Measurements from ENCODE around the gene CD300LG. TPM values are rescaled to one million over a fixed set of nuclear protein-coding genes. Genes with fewer than 3 reads are reported as not detected.

The CD300LG gene
- total and polyA plus RNA-seq, 2 donors (not counting 1 experiment from before 2014, with no cell fraction given): not detected

- H3K27me3 ChIP-seq (ENCODE audit: control insufficient read depth, insufficient read depth, low read length): no peaks in the 10 kb centered on the region
- no peak overlapping the region for H3K9ac ChIP-seq (ENCODE audit: insufficient read depth, low read length)
- H3K4me1 ChIP-seq (ENCODE audit: control insufficient read depth, extremely low read depth, insufficient read depth, low read length): peaks cover 2% of the 10 kb centered on the region
- TF ChIP-seq CTCF (conservative IDR thresholded peaks at IDR 0.05 in 1 of 2, IDR thresholded peaks at IDR 0.05 in 1 of 2; ENCODE audit: low read depth in 1 of 2, low read length in 2 of 2) (no peak), EZH2 (IDR thresholded peaks at IDR 0.05; ENCODE audit: low read length, missing control alignments) (no peak)
- DNase-seq (ENCODE audit: low read depth in 2 of 2): no peak
- H3K4me3 ChIP-seq (replicated peaks in 1 of 4; ENCODE audit: control extremely low read depth in 1 of 4, insufficient read depth in 1 of 4, low read depth in 3 of 4, low read length in 4 of 4): no peak overlapping the region
- H3K36me3 ChIP-seq (ENCODE audit: control insufficient read depth, insufficient read depth, low read length): peaks cover 2% of the 10 kb centered on the region
- no peaks in the 10 kb centered on the region for H3K9me3 ChIP-seq (ENCODE audit: control insufficient read depth, insufficient read depth, low read depth, low read length)
- H3K79me2 ChIP-seq (ENCODE audit: control insufficient read depth, insufficient read depth, low read length): no peaks in the 10 kb centered on the region
- no peak overlapping the region for H3K4me2 ChIP-seq (ENCODE audit: extremely low read depth, insufficient read depth, low read length)
- no peak overlapping the region for H2AFZ ChIP-seq (ENCODE audit: low read length)
- H4K20me1 ChIP-seq (ENCODE audit: control insufficient read depth, extremely low read depth, insufficient read depth, low read length): no peaks in the 10 kb centered on the region
- no peak overlapping the region for H3K27ac ChIP-seq (ENCODE audit: insufficient read depth, low read length)
These were observed 46.2 kb upstream of the CD300LG start for GRCh38 chr17:43800736-43801135.

- Histone ChIP-seq H3K27ac (ENCODE audit: insufficient read depth, low read length) (no peak overlapping the region), H3K4me3 (replicated peaks in 1 of 4; ENCODE audit: control extremely low read depth in 1 of 4, insufficient read depth in 1 of 4, low read depth in 3 of 4, low read length in 4 of 4) (no peak overlapping the region), H3K4me2 (ENCODE audit: extremely low read depth, insufficient read depth, low read length) (no peak overlapping the region), H3K36me3 (ENCODE audit: control insufficient read depth, insufficient read depth, low read length) (peaks cover 2% of the 10 kb centered on the region), H3K79me2 (ENCODE audit: control insufficient read depth, insufficient read depth, low read length) (no peaks in the 10 kb centered on the region), H4K20me1 (ENCODE audit: control insufficient read depth, extremely low read depth, insufficient read depth, low read length) (no peaks in the 10 kb centered on the region), H3K9me3 (ENCODE audit: control insufficient read depth, insufficient read depth, low read depth, low read length) (no peaks in the 10 kb centered on the region), H3K27me3 (ENCODE audit: control insufficient read depth, insufficient read depth, low read length) (no peaks in the 10 kb centered on the region), H3K4me1 (ENCODE audit: control insufficient read depth, extremely low read depth, insufficient read depth, low read length) (peaks cover 2% of the 10 kb centered on the region), H2AFZ (ENCODE audit: low read length) (no peak overlapping the region), H3K9ac (ENCODE audit: insufficient read depth, low read length) (no peak overlapping the region)
- TF ChIP-seq EZH2 (IDR thresholded peaks at IDR 0.05; ENCODE audit: low read length, missing control alignments) (no peak), CTCF (conservative IDR thresholded peaks at IDR 0.05 in 1 of 2, IDR thresholded peaks at IDR 0.05 in 1 of 2; ENCODE audit: low read depth in 1 of 2, low read length in 2 of 2) (no peak)
- no peak for DNase-seq (ENCODE audit: low read depth in 2 of 2)
These were observed 45.1 kb upstream of the CD300LG start for GRCh38 chr17:43801844-43802243.

- peak in 1 of 2 donors; percentile 40 for DNase-seq (ENCODE audit: low read depth in 2 of 2)
- no peak overlapping the region for H3K27ac ChIP-seq (ENCODE audit: insufficient read depth, low read length)
- peak overlapping the region; percentile 16 for H3K4me2 ChIP-seq (ENCODE audit: extremely low read depth, insufficient read depth, low read length)
- no peak overlapping the region for H3K9ac ChIP-seq (ENCODE audit: insufficient read depth, low read length)
- H4K20me1 ChIP-seq (ENCODE audit: control insufficient read depth, extremely low read depth, insufficient read depth, low read length): no peaks in the 10 kb centered on the region
- H3K4me3 ChIP-seq (replicated peaks in 1 of 4; ENCODE audit: control extremely low read depth in 1 of 4, insufficient read depth in 1 of 4, low read depth in 3 of 4, low read length in 4 of 4): no peak overlapping the region
- no peaks in the 10 kb centered on the region for H3K9me3 ChIP-seq (ENCODE audit: control insufficient read depth, insufficient read depth, low read depth, low read length)
- H3K27me3 ChIP-seq (ENCODE audit: control insufficient read depth, insufficient read depth, low read length): no peaks in the 10 kb centered on the region
- peaks cover 2% of the 10 kb centered on the region for H3K4me1 ChIP-seq (ENCODE audit: control insufficient read depth, extremely low read depth, insufficient read depth, low read length)
- peaks cover 2% of the 10 kb centered on the region for H3K36me3 ChIP-seq (ENCODE audit: control insufficient read depth, insufficient read depth, low read length)
- no peaks in the 10 kb centered on the region for H3K79me2 ChIP-seq (ENCODE audit: control insufficient read depth, insufficient read depth, low read length)
- TF ChIP-seq EZH2 (IDR thresholded peaks at IDR 0.05; ENCODE audit: low read length, missing control alignments) (no peak), CTCF (conservative IDR thresholded peaks at IDR 0.05 in 1 of 2, IDR thresholded peaks at IDR 0.05 in 1 of 2; ENCODE audit: low read depth in 1 of 2, low read length in 2 of 2) (no peak)
- no peak overlapping the region for H2AFZ ChIP-seq (ENCODE audit: low read length)
These were observed 43.2 kb upstream of the CD300LG start for GRCh38 chr17:43803758-43804157.

Data from fibroblast of lung (primary cell).